NCI-H2196 (cell line): Measurements from ENCODE around the gene DGCR6L.
"Not testable (repeated sequence)": the region's sequence is repeated elsewhere in the genome, so short reads cannot be mapped to it uniquely, and the experiment has no call there.

ENCODE experiments used
- DNase-seq: peaks from one replicate; lab custom pipeline; 2025; ENCODE audit not compliant: unreplicated experiment; lab: John Stamatoyannopoulos, UW

DGCR6L gene

GRCh38 chr22:20319745-20320658 is at the start of gene DGCR6L:
Gene DGCR6L (minus strand): TSS chr22:20320060. CDS start chr22:20319988, 72 bp downstream.
- peak; percentile 64 for DNase-seq

GRCh38 chr22:20368875-20369274 is 49.0 kb upstream of the DGCR6L start:
- DNase-seq, result not testable (repeated sequence)

- not testable (repeated sequence) for DNase-seq
These were observed 47.0 kb upstream of the DGCR6L start for GRCh38 chr22:20366841-20367240.

- DNase-seq, result not testable (repeated sequence)
These were observed 44.7 kb upstream of the DGCR6L start for GRCh38 chr22:20364335-20365260.

GRCh38 chr22:20362403-20362802 is 42.5 kb upstream of the DGCR6L start:
- not testable (repeated sequence) for DNase-seq

GRCh38 chr22:20361752-20362229 is 41.9 kb upstream of the DGCR6L start:
- not testable (repeated sequence) for DNase-seq

- DNase-seq, result not testable (repeated sequence)
These were observed 41.2 kb upstream of the DGCR6L start for GRCh38 chr22:20360866-20361751.

- DNase-seq, result not testable (repeated sequence)
These were observed 40.4 kb upstream of the DGCR6L start for GRCh38 chr22:20360261-20360660.

GRCh38 chr22:20358503-20359239 is 38.8 kb upstream of the DGCR6L start:
- DNase-seq, result not testable (repeated sequence)

GRCh38 chr22:20357967-20358366 is 38.1 kb upstream of the DGCR6L start:
- DNase-seq, result not testable (repeated sequence)

- not testable (repeated sequence) for DNase-seq
These were observed 37.0 kb upstream of the DGCR6L start for GRCh38 chr22:20356906-20357305.

GRCh38 chr22:20355939-20356636 is 36.2 kb upstream of the DGCR6L start:
- not testable (repeated sequence) for DNase-seq

GRCh38 chr22:20354238-20354975 is 34.5 kb upstream of the DGCR6L start:
- DNase-seq, result no peak

GRCh38 chr22:20352536-20352935 is 32.7 kb upstream of the DGCR6L start:
- not testable (repeated sequence) for DNase-seq

- not testable (repeated sequence) for DNase-seq
These were observed 26.7 kb upstream of the DGCR6L start for GRCh38 chr22:20346553-20346952.

GRCh38 chr22:20338291-20338690 is 18.4 kb upstream of the DGCR6L start:
- DNase-seq, result not testable (repeated sequence)

- DNase-seq, result not testable (repeated sequence)
These were observed 17.9 kb upstream of the DGCR6L start for GRCh38 chr22:20337807-20338206.

GRCh38 chr22:20336561-20336960 is 16.7 kb upstream of the DGCR6L start:
- not testable (repeated sequence) for DNase-seq
